DOHH2 (cell line): ENCODE results near the gene FN1.

Experiments
- H3F3A ChIP-seq: fragments of 200-600 bp; sonication (generic), shearing (Covaris generic); 2 replicates; pipeline ENCODE4 v1.6.0; 2016; ENCODE audit warnings: antibody characterized with exemption, mild to moderate bottlenecking; ENCODE audit not compliant: control insufficient read depth, insufficient read depth
- H3K27ac ChIP-seq: fragments of 200-600 bp; sonication (generic); 2 replicates; pipeline ENCODE4 v1.5.1; 2014; ENCODE audit warnings: low read depth, mild to moderate bottlenecking, low read length, moderate library complexity
- H3K27me3 ChIP-seq: fragments of 200-600 bp; sonication (generic); 2 replicates; pipeline ENCODE4 v1.6.1; 2014; ENCODE audit warnings: mild to moderate bottlenecking, low read length, mixed read lengths; ENCODE audit not compliant: control insufficient read depth
- H3K36me3 ChIP-seq: fragments of 200-600 bp; sonication (generic); 2 replicates; pipeline ENCODE4 v1.6.1; 2014; ENCODE audit warnings: mild to moderate bottlenecking, low read length, moderate library complexity, mixed read lengths; ENCODE audit not compliant: control insufficient read depth
- H3K4me1 ChIP-seq: fragments of 200-600 bp; sonication (generic); 2 replicates; pipeline ENCODE4 v1.6.1; 2014; ENCODE audit warnings: mild to moderate bottlenecking, low read length, mixed read lengths; ENCODE audit not compliant: control insufficient read depth
- H3K4me2 ChIP-seq: fragments of 200-600 bp; sonication (generic); 2 replicates; pipeline ENCODE4 v1.6.0; 2014; ENCODE audit warnings: mild to moderate bottlenecking, low read length, moderate library complexity
- H3K4me3 ChIP-seq: fragments of 200-600 bp; sonication (generic); 2 replicates; pipeline ENCODE4 v1.5.1; 2014; ENCODE audit warnings: mild to moderate bottlenecking, low read length, mixed read lengths
- H3K79me2 ChIP-seq: fragments of 200-600 bp; sonication (generic); 2 replicates; pipeline ENCODE4 v1.6.1; 2014; ENCODE audit warnings: mild to moderate bottlenecking, low read length, mixed read lengths; ENCODE audit not compliant: control insufficient read depth
- H3K9me2 ChIP-seq: fragments of 200-600 bp; sonication (generic); replicated peaks from 2 replicates; pipeline ENCODE4 v1.6.1; 2014; ENCODE audit warnings: mild to moderate bottlenecking, low read length, mixed read lengths; ENCODE audit not compliant: control insufficient read depth
- H3K9me3 ChIP-seq: fragments of 200-600 bp; sonication (generic); 2 replicates; pipeline ENCODE4 v1.6.1; 2014; ENCODE audit warnings: antibody characterized with exemption, low read length, mixed read lengths; ENCODE audit not compliant: control insufficient read depth, insufficient read depth
- H4K20me1 ChIP-seq: fragments of 200-600 bp; sonication (generic); 2 replicates; pipeline ENCODE4 v1.6.0; 2014; ENCODE audit warnings: low read depth, mild to moderate bottlenecking, antibody characterized with exemption, low read length, moderate library complexity; ENCODE audit not compliant: control insufficient read depth, insufficient read depth
- CTCF ChIP-seq: fragments of 200-600 bp; sonication (generic); IDR thresholded peaks from one replicate; pipeline ENCODE4 v1.5.1; 2014; ENCODE audit warnings: antibody characterized with exemption, mild to moderate bottlenecking, low read depth, low read length; ENCODE audit not compliant: poor library complexity, severe bottlenecking
- EZH2phosphoT487 ChIP-seq: fragments of 200-600 bp; sonication (generic); IDR thresholded peaks from 2 replicates; pipeline ENCODE4 v1.6.1; 2017; ENCODE audit warnings: borderline replicate concordance, mild to moderate bottlenecking, antibody characterized with exemption, low read length, moderate library complexity, mixed read lengths

FN1 gene

GRCh38 chr2:215396595-215397313 lies 39.1 kb downstream of the FN1 start:
- no peaks in the 10 kb centered on the region for H3K79me2 ChIP-seq

GRCh38 chr2:215395687-215396460 lies 40.0 kb downstream of the FN1 start:
- no peaks in the 10 kb centered on the region for H4K20me1 ChIP-seq
- TF ChIP-seq CTCF (no peak), EZH2phosphoT487 (no peak)
- H3K4me2 ChIP-seq: no peak overlapping the region
- H3K9me2 ChIP-seq: no peaks in the 10 kb centered on the region; the same call in 1 of the 2 replicates
- H3K27me3 ChIP-seq: no peaks in the 10 kb centered on the region
- no peak overlapping the region for H3K27ac ChIP-seq
- no peaks in the 10 kb centered on the region for H3K36me3 ChIP-seq
- H3K79me2 ChIP-seq: no peaks in the 10 kb centered on the region
- H3K4me1 ChIP-seq: peaks cover 8% of the 10 kb centered on the region
- no peaks in the 10 kb centered on the region for H3K9me3 ChIP-seq
- no peaks in the 10 kb centered on the region for H3F3A ChIP-seq
- H3K4me3 ChIP-seq: no peak overlapping the region

More at GRCh38 chr2:215396595-215397313, 39.1 kb downstream of the FN1 start:
- Histone ChIP-seq H3K9me2 (no peaks in the 10 kb centered on the region), H3K4me1 (no peaks in the 10 kb centered on the region), H3F3A (no peaks in the 10 kb centered on the region), H4K20me1 (no peaks in the 10 kb centered on the region), H3K4me3 (no peak overlapping the region), H3K4me2 (no peak overlapping the region), H3K9me3 (no peaks in the 10 kb centered on the region), H3K36me3 (no peaks in the 10 kb centered on the region), H3K27ac (no peak overlapping the region), H3K27me3 (no peaks in the 10 kb centered on the region)
- no peak for TF ChIP-seq EZH2phosphoT487
- no peak for TF ChIP-seq CTCF

- H3K9me2 ChIP-seq: no peaks in the 10 kb centered on the region; the same call in 1 of the 2 replicates
- H3K27me3 ChIP-seq: no peaks in the 10 kb centered on the region
- H3K27ac ChIP-seq: no peak overlapping the region
- TF ChIP-seq CTCF (no peak), EZH2phosphoT487 (no peak)
- no peaks in the 10 kb centered on the region for H3K9me3 ChIP-seq
- peaks cover 8% of the 10 kb centered on the region for H3K4me1 ChIP-seq
- H3K36me3 ChIP-seq: no peaks in the 10 kb centered on the region
- H3F3A ChIP-seq: no peaks in the 10 kb centered on the region
- no peak overlapping the region for H3K4me2 ChIP-seq
- no peaks in the 10 kb centered on the region for H3K79me2 ChIP-seq
- H3K4me3 ChIP-seq: no peak overlapping the region
- H4K20me1 ChIP-seq: no peaks in the 10 kb centered on the region
These were observed 41.6 kb downstream of the FN1 start for GRCh38 chr2:215394102-215394805.
